HG03460 (cell line): Measurements from ENCODE around the gene NTRK1.

Source experiments
- ATAC-seq: cut with Tn5 transposase; IDR thresholded peaks from one replicate; pipeline ENCODE4 v1.9.1; 2021; ENCODE audit not compliant: unreplicated experiment

Gene NTRK1

DNA sequence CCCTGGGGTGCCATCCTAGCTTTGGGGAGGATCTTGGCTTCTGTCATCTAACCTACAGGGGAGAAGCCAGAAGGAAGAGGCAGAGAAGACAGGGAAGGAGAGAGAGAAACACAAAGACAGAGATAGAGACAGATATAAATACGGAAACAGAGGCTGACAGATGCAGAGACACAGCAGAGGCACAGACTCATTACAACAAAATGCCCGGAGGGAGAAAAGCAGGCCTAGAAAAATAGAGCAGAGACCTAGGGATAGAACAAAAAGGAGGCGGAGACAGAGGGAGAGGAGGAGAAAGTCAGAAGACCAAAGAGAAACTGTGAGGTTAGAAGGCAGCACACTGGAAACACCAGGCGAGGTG is 34.8 kb downstream of the NTRK1 start:
- ATAC-seq = no peak

DNA sequence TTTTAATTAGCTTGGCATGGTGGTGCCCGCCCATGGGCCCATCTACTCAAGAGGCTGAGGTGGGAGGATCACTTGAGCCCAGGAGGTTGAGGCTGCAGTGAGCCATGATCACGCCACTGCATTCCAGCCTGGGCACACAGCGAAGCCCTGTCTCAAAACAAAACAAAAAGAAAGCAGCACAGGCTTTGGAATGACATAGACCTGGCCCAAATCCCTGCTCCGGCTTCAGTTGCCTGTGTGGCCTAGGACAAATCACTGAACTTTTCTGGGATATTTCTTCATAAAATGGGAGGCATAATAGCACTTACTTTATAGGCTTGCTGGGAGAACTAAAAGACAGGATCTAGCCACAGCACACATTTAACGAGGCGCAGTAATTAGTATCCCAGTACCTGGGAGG is 35.3 kb downstream of the NTRK1 start:
- no peak for ATAC-seq

DNA sequence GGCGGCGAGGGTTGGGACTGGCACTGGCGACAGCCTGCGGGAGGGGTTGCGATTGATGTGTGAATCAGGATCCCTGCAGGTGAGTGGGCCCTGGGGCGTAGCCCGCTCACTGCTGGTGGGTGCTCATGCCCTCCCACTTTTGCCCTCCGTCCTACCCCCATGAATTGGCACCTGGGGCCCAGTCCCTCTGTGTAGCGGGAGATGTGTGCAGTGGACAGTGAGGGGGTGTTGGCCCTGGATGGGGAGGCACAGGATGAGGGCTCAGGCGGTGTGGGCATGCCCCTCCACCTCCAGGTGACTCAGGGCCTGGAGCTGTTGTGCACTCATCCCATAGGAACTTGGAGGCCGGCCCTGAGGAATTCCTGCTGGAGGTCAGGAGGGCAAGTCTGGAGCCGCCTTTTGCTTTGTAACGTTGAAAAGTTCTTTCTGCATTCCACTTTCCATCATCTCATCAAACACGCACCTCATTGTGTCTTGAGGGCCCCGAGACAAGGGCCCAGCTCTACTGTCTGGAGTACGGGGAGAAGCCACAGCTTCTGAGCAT is 35.9 kb downstream of the NTRK1 start:
- no peak for ATAC-seq

DNA sequence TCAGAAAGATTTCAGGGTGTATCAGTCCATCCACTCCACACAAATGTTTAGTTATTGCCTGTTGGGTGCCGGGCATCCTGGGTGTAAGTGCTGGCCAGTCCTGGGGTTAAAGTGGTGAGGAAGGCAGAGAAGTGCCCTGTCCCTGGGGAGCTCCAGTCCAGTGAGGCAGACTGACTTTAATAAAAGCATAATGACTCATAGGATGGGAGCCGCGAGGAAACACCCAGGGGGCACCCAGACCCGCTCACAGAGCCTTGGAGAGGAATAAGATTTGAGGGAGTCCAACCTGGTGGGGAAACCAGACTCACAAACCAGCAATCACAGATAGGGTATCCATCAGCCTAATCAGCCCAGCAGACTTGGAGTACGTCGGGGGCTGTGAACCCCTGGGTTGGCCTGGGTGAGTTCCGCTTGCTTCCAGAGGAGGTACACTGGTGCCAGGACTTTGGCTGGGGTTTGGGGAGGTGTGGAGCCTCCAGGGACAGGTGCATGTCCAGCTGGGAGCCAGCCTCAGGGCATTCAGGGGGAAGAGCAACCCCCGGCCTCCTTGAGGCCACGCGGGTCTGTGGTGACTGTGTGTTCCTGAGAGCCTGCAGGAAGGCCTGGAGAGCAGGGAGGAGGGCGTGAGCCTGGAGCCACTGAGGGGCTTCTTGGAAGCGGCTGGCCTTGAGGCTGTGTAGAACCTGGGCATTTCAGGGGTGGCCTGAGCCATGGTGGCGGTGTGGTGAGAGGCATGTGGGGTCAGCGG is 36.6 kb downstream of the NTRK1 start:
- ATAC-seq = no peak

DNA sequence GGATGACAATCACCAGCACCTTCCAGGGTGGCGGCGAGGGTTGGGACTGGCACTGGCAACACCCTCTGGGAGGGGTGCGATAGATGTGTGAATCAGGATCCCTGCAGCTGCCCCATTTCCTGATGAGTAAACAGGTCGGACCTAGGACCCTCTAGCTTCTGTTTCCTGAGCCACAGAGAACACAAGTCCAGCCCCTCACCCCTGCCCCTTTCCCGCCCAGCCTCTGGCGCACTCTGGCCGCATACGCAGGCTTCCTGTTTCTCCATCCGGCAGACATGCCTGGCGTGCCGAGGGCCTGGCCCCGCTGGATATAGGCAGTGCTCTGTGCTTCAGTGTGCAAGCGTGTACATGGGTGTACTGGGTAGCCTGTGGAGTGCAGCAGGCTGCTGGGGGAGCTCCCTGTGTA is 37.5 kb downstream of the NTRK1 start:
- no peak for ATAC-seq

DNA sequence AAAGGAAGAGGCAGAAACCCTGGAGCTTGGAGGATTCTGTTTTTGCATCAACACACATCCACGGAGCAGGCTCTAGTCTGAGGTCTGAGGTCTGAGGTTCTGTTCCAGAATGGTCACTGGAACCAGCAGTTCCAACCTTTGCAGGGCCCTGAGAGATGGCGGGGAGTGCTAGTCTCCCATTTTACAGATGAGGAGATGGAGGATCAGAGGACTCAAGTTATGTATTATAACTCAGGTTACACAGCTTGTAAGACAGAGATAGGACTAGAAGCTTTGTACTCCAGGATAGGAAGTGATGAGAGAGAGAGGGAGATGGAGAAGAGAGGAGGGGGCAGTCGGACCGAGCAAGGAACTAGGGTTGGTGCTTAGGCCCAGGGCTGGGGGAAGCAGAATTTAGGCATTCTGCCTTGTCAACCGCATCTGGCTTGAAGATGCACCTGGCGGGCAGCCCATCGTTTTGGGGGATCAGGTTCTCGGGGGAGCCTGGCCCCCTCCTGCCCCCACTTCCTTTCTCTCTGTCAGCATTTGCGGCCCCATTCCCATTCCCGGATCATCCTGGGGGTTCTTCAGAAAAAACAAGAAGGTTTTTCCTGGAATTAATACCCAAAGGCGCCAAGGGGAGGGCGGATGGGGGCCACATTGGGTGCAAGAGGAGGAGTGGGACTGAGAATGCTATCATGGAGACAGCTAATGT is 38.5 kb downstream of the NTRK1 start:
- no peak for ATAC-seq

DNA sequence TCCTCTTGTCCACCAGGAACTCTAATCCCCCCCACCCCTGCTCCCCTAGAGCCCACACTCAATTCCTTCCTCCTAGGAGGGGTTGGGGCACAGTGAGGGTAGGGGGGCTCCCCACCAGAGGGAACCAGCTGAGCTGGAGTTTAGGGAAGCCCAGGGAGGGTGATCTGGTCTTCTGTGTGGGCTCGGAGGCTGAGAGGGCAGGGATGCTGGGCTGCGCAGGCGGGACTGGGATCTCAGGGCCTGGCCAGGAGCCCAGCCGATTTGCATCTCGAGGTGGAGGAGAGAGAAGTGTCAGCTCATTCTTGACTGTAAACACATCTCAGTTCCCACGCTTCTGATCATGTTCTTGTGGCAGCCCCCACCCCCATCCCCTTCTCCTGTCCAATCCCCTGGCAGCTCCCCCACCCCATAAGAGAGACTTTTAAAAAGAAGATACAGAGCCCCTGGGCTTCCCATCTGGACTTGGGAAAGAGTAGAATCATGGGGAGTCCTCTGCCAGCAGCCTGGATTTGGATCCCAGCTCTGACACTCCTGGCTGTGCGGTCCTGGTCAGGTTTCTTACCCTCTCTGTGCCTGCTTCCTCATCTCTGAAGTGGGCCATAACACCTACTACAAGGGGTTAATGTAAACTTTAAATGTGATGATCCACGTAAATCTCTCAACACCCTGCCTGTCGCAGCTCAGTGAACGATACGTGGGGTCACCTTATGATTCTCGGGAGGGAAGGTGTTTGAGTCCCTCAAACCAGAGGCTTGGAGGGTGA is 39.5 kb downstream of the NTRK1 start:
- no peak for ATAC-seq

DNA sequence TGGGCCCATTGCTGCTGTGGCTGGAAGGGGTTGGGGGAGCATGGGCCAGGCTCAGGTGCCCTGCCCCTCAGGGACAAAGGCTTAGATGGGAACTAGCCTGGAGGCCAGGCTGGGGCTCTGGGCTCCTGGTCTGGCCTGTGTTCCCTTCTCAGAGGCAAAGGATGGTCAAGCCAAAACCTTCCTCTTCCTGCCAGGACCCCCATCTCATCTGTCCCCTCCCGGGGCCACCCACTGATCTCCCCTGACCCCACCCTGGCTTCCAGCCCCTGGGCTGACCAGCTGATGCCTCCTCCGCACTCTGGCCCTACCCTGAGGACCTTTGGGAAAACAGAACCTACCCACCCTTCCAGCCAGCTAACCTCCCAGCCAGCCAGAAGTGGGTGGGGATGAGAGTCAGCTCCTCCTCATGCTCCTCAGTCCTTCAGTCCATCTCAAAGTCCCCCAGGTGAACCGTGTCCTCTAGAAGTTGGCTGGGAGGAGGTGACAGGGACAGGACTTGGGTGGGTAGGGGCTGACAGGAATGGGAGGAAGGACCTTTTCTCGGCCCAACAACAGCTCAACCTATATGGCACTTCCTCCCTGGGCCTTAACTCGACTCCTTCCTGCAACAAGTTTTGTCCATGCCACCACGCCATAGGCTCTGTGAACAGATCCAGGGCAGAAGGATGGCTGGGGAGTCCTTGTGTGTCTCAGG is 40.4 kb downstream of the NTRK1 start:
- ATAC-seq = no peak

DNA sequence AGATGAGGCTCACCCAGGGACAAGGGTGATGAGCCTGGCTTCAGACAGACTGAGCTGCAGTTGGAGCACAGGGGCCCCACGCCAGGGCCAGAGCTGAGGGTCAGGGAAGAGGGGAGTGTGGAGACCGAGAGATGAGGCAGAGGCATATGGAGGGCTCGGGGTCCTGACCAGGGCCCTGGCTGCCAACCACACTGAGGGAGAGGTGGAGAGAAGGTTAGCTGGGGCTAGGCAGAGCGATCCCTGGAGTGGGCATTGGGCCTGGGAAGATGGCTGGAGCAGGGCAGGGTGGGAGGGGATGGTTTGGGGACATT is 40.9 kb downstream of the NTRK1 start:
- ATAC-seq = no peak

DNA sequence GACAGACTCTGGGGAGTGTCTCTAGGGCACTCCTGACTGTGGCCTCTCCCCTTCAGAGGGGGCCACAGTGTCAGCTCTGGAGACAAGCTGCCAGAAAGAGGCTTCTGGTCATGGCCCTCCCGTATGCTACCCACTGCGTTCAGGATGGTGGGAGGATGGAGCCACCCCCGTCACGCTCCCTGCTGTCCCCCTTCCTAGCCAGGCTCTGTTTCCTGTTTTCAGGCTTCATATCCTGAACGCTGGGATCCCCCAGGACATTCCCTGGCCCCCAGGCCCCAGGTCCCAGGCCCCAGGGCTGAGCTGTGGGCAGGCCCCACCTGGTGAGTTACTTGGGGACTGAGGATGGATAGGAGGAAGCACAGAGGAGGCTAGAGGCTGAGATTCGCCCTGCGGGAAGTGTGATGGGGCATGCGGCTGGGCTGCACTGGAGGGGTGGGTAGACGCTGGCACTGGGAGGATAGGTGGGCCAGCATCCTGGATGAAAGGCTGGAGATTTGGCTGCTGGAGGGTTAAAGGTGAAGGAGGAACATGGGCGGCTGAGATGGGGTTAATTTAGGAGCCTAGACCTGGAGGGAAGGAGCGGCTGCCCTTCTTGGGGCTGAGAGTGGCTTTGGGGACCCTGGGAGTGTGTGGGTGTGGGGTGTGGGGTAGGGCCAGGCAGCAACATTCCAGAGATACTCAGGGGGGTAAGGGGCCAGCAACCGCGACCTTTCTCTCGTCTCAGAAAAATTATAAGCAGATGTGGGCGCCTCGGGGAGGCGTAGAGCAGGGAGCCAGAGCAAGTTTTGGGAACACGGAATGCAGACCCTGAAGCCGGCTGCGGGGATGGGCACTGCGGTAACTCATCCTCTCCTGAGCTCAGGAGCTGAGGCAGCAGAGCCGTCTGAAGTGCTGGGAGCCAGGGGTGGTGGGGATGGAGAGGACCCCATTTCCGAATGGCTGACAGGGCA is 41.6 kb downstream of the NTRK1 start:
- no peak for ATAC-seq

DNA sequence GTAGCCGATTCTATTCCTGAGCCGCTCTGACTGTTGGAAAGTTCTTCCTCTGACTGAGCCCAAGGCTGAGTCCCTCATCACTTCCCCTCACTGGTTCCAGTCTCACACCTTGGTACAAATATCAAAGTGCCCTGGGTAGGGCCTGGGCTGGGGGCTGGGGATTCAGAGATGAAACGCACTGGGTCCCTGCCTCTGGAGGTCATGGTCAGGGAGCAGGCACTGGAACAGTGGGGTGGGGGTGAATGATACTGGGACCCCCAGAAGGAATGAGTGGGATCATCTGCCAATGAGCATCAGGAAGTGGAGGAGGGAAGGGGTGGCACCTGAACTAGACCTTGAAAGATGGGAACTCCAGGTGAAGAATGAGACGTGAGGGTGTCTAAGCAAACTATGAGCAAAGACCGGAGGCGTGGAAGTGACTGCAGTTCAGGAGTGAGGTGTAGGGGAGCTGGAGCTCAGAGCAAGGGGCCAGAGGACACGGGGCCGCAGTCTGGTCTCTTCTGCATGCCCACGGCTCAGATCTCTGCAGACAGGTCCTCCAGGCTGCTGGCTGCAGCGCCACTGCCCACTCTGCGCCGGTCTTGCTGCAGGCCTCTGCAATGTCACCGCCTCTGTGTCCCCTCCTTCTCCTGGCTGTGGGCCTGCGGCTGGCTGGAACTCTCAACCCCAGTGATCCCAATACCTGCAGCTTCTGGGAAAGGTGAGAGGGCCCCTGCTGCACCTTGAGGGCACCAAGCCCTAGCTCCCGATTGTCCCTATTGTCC is 42.8 kb downstream of the NTRK1 start:
- ATAC-seq = no peak

DNA sequence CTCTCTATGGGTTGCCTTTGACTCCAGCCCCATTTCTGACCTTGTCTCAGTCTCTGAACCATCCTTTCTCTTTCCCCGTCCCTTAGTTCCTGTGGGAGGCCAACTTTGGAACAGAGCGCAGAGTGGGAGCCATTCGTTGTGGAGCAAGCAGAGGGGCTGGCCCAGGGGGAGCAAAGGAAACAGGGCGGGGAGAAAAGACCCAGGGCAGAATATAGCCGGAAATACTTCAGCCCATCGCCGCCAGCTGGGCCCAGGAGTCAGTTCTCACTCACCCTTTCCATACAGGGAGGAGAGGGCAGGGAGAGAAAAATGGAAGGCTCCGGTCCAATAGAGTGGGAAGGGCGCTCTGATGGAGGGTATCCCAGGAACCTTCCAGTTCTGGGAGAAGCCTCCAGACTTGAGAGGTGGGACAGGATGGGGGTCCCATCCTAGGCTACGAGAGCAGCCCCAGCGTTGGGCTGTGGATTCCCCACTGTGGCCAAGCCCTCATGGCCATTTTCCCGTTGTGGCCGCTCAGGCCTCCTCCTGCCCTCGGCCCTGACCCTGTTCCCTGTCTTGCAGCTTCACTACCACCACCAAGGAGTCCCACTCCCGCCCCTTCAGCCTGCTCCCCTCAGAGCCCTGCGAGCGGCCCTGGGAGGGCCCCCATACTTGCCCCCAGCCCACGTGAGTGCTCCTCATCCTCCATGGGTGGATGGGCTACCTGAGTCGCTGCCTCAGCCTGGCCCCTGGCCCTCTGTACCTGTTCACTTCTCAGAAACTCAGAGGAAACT is 43.7 kb downstream of the NTRK1 start:
- no peak for ATAC-seq

DNA sequence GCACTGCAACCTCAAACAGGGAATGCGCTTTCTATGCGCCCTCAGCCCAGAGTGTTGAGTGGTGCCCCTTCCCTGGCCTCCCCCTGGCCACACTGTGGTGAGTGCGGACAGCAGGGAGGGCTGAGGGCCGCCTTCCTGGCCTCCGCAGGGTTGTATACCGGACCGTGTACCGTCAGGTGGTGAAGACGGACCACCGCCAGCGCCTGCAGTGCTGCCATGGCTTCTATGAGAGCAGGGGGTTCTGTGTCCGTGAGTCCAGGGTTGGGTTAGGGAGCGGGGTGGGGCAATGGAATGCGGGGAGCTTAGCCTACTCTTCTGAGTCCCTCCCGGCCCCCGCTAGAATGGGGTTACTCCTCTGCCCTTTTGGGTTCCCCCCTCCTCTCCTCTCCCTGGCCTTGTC is 44.5 kb downstream of the NTRK1 start:
- ATAC-seq = no peak

DNA sequence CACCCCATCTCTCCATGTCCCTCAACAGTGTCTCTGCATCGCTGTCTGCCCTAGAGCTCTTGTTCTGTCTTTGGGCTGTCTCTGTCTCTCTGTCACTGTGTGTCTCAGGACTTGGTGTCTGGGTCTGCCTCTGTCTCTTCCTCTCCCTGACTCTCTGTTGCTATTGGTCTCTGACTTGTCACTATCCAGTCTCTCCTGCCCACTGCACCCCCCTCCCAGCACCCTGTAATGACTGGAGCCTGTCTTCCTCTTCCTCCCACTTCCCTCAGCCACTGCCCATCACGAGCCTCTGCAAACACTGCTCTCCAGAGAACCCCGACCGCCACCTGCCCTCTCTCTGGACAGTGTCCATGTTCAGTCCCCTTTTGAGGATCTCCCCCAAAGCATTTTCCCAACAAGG is 45.0 kb downstream of the NTRK1 start:
- no peak for ATAC-seq

DNA sequence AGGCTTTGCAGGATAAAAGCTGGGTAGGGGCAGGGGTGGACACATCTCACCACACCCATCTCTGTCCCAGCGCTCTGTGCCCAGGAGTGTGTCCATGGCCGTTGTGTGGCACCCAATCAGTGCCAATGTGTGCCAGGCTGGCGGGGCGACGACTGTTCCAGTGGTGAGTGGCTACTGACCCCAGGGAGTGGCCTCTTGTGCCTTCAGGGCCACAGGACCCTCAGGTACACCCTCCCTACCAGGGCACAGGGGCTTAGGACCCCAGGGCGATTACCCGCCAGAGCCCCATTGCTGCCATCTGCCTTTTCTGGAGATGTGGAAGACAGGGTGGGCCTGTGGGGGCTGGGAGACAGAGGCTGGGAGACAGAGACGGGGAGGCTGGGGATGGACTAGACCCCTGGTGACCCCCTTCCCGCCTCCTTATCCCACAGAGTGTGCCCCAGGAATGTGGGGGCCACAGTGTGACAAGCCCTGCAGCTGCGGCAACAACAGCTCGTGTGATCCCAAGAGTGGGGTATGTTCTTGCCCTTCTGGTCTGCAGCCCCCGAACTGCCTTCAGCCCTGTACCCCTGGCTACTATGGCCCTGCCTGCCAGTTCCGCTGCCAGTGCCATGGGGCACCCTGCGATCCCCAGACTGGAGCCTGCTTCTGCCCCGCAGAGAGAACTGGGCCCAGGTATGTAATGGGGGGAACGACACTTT is 45.7 kb downstream of the NTRK1 start:
- no peak for ATAC-seq

DNA sequence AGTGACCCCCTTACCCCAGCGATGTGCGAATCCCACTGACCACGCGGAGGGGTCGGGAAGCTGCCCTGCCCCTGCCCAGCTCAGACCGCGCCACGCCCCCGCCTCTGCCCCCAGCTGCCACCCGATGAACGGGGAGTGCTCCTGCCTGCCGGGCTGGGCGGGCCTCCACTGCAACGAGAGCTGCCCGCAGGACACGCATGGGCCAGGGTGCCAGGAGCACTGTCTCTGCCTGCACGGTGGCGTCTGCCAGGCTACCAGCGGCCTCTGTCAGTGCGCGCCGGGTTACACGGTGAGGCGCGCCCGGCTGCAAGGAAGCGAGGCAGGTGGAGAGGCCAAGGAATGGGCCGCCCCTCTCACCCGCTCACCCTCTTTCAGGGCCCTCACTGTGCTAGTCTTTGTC is 47.9 kb downstream of the NTRK1 start:
- no peak for ATAC-seq

DNA sequence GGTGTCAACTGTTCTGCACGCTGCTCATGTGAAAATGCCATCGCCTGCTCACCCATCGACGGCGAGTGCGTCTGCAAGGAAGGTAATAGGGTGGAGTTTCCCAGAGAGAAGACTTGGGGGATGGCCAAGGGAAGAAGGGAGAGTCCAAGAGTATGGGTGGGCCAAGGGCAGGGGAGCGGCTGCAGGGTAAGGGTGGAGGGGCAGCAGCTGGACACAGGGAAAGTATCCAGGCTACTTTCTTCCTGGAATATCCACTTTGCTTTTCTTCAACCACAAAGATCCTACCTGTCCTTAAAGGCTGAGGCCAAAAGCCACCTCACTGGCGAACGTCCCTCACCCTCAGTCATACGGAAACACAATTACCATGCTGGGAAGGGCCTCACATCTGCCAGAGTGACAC is 48.3 kb downstream of the NTRK1 start:
- ATAC-seq = no peak

DNA sequence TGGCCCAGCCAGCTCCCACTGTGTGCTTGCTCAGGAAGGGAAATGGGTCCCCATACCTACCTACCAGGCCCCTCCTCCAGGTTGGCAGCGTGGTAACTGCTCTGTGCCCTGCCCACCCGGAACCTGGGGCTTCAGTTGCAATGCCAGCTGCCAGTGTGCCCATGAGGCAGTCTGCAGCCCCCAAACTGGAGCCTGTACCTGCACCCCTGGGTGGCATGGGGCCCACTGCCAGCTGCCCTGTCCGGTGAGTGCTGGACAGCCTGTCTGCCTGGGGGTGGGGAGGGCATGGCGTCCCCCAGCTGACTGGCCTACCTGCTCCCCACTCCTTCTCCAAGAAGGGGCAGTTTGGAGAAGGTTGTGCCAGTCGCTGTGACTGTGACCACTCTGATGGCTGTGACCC is 49.0 kb downstream of the NTRK1 start:
- ATAC-seq = no peak
